Uterus (tissue), 4 donors: ENCODE data around the gene CEMIP. TPM values are rescaled to one million over a fixed set of nuclear protein-coding genes. Genes with fewer than 3 reads are reported as not detected.

Experiments
- DNase-seq, 2 donors: peaks; one replicate each; pipeline ENCODE4 v3.0.0-alpha.2; 2019 to 2020
- H3K27ac ChIP-seq, 2 donors: fragments of 200-600 bp; sonication (generic); 1 replicate in 1 of 2; 2 replicates in 1 of 2; pipeline ENCODE4 v1.5.1; 2016 to 2018
- H3K27me3 ChIP-seq, 2 donors: fragments of 200-600 bp; sonication (generic); one replicate each; pipeline ENCODE4 v1.5.1; 2018 to 2019; ENCODE audit warnings: control low read depth in 1 of 2
- H3K36me3 ChIP-seq, 2 donors: fragments of 200-600 bp; sonication (generic); one replicate each; pipeline ENCODE4 v1.5.1; 2019; ENCODE audit warnings: control low read depth in 1 of 2
- H3K4me1 ChIP-seq, 2 donors: fragments of 200-600 bp; sonication (generic); one replicate each; pipeline ENCODE4 v1.5.1; 2018 to 2019; ENCODE audit warnings: control low read depth in 1 of 2
- H3K4me3 ChIP-seq, 2 donors: fragments of 200-600 bp; sonication (generic); 1 replicate in 1 of 2; 2 replicates in 1 of 2; pipeline ENCODE4 v1.5.1; 2018 to 2019; ENCODE audit warnings: mild to moderate bottlenecking in 1 of 2
- H3K9me3 ChIP-seq, 2 donors: fragments of 200-600 bp; sonication (generic); one replicate each; pipeline ENCODE4 v1.5.1; 2019; ENCODE audit warnings: control low read depth in 1 of 2
- CTCF ChIP-seq, 4 experiments: fragments of 200-600 bp in 2 of 4; fragments of 450-650 bp in 2 of 4; sonication (generic) in 2 of 4; IDR thresholded peaks; one replicate each; pipeline ENCODE4 v1.5.1; 2016 to 2019; ENCODE audit warnings: antibody characterized with exemption in 4 of 4, mild to moderate bottlenecking in 2 of 4, moderate library complexity in 1 of 4
- POLR2A ChIP-seq, 2 donors: fragments of 450-650 bp; IDR thresholded peaks; one replicate each; pipeline ENCODE4 v1.6.1; 2016; ENCODE audit warnings: antibody characterized with exemption in 2 of 2, mild to moderate bottlenecking in 1 of 2, moderate library complexity in 1 of 2
- intact Hi-C: fragments of 100-400 bp; cut with DNase I; formaldehyde crosslinking; loops from one replicate; pipeline ENCODE4 v1.15.1; 2023; ENCODE audit warnings: low total_unique reads
- total RNA-seq, 4 donors: library from RNA; depleted of rRNA in 3 of 4; stranded (reverse); fragments of >200 nt in 3 of 4; gene quantifications; one replicate each; pipeline versions ENCODE4 v1.1.0 to v1.2.4, GENCODE V29; 2014 to 2023
- donor health status: DM: yes; HTN: yes; CAD: no.

The CEMIP gene
- total RNA-seq, 4 donors from 2014 or later: under 0.01 to 1.9 (median 1.1) TPM

GRCh38 chr15:80891006-80891405, 111.8 kb downstream of the CEMIP start:
- H3K36me3 ChIP-seq: no peaks in the 10 kb centered on the region
- no peak for DNase-seq
- no peaks in the 10 kb centered on the region for H3K4me1 ChIP-seq
- no peak for TF ChIP-seq POLR2A (IDR thresholded peaks at IDR 0.05)
- no peak for TF ChIP-seq CTCF (IDR thresholded peaks at IDR 0.05)
- no peak overlapping the region for H3K27ac ChIP-seq
- intact Hi-C loops: no loop called here
- H3K9me3 ChIP-seq: no peaks in the 10 kb centered on the region
- no peaks in the 10 kb centered on the region for H3K27me3 ChIP-seq
- no peak overlapping the region for H3K4me3 ChIP-seq

- TF ChIP-seq POLR2A (IDR thresholded peaks at IDR 0.05) (no peak), CTCF (IDR thresholded peaks at IDR 0.05) (no peak)
- no peak overlapping the region for H3K4me3 ChIP-seq
- H3K27ac ChIP-seq: no peak overlapping the region
- intact Hi-C loops: no loop called here
- DNase-seq: no peak
- H3K4me1 ChIP-seq: no peaks in the 10 kb centered on the region
- H3K27me3 ChIP-seq: no peaks in the 10 kb centered on the region
- no peaks in the 10 kb centered on the region for H3K36me3 ChIP-seq
- H3K9me3 ChIP-seq: no peaks in the 10 kb centered on the region
These were observed 113.2 kb downstream of the CEMIP start for GRCh38 chr15:80892414-80892813.

GRCh38 chr15:80893777-80894176, 114.6 kb downstream of the CEMIP start:
- no peak overlapping the region for H3K4me3 ChIP-seq
- no peaks in the 10 kb centered on the region for H3K4me1 ChIP-seq
- DNase-seq: no peak
- no peaks in the 10 kb centered on the region for H3K27me3 ChIP-seq
- no peaks in the 10 kb centered on the region for H3K36me3 ChIP-seq
- intact Hi-C loops: no loop called here
- no peak overlapping the region for H3K27ac ChIP-seq
- no peaks in the 10 kb centered on the region for H3K9me3 ChIP-seq
- TF ChIP-seq POLR2A (IDR thresholded peaks at IDR 0.05) (no peak), CTCF (IDR thresholded peaks at IDR 0.05) (no peak)

GRCh38 chr15:80895091-80895490, 115.9 kb downstream of the CEMIP start:
- H3K27me3 ChIP-seq: no peaks in the 10 kb centered on the region
- H3K27ac ChIP-seq: no peak overlapping the region
- H3K4me3 ChIP-seq: no peak overlapping the region
- H3K4me1 ChIP-seq: no peaks in the 10 kb centered on the region
- H3K9me3 ChIP-seq: no peaks in the 10 kb centered on the region
- DNase-seq: no peak
- H3K36me3 ChIP-seq: no peaks in the 10 kb centered on the region
- intact Hi-C loops: no loop called here
- TF ChIP-seq POLR2A (IDR thresholded peaks at IDR 0.05) (no peak), CTCF (IDR thresholded peaks at IDR 0.05) (no peak)

- TF ChIP-seq CTCF (IDR thresholded peaks at IDR 0.05) (no peak), POLR2A (IDR thresholded peaks at IDR 0.05) (no peak)
These were observed 116.8 kb downstream of the CEMIP start for GRCh38 chr15:80895965-80896364.

More at GRCh38 chr15:80895965-80896364, 116.8 kb downstream of the CEMIP start:
- intact Hi-C loops: no loop called here
- no peaks in the 10 kb centered on the region for H3K27me3 ChIP-seq
- H3K27ac ChIP-seq: no peak overlapping the region
- H3K36me3 ChIP-seq: no peaks in the 10 kb centered on the region
- H3K4me1 ChIP-seq: no peaks in the 10 kb centered on the region
- H3K4me3 ChIP-seq: no peak overlapping the region
- H3K9me3 ChIP-seq: no peaks in the 10 kb centered on the region
- no peak for DNase-seq
